CD4-positive, alpha-beta T cell (primary cell): ENCODE results near the gene SYNGR1. TPM values are rescaled to one million over a fixed set of nuclear protein-coding genes. Genes with fewer than 3 reads are reported as not detected.

Experiments
- ATAC-seq: fragments of 200-7000 bp; cut with Tn5 transposase; one replicate; pipeline ENCODE4 v1.10.0; 2022; ENCODE audit warnings: mild to moderate bottlenecking; ENCODE audit not compliant: poor library complexity
- CTCF ChIA-PET: fragments of 350-600 bp; sonication (Branson Sonifier 250); formaldehyde crosslinking; loops from one replicate; lab custom pipeline; 2021; ENCODE audit warnings: antibody characterized with exemption, inconsistent platforms; lab: Charles Lee
- POLR2A ChIA-PET: fragments of 350-600 bp; sonication (Branson Sonifier 250); formaldehyde crosslinking; loops from one replicate; lab custom pipeline; 2021; ENCODE audit warnings: antibody characterized with exemption, inconsistent platforms; lab: Charles Lee
- DNase-seq, 14 experiments: peaks; one replicate each; pipeline ENCODE4 v3.0.0-alpha.2; 2013 to 2020; ENCODE audit warnings: mixed read lengths in 2 of 14
- H3K27ac ChIP-seq, 2 donors: one replicate each; pipeline versions ENCODE4 v1.5.1 to v1.7.0; 2013; ENCODE audit warnings: low read length in 2 of 2, low read depth in 1 of 2, mild to moderate bottlenecking in 1 of 2
- H3K27me3 ChIP-seq, 2 experiments: 1 replicate in 1 of 2; 2 replicates in 1 of 2; pipeline versions ENCODE4 v1.6.1 to v1.7.0; 2013; ENCODE audit warnings: low read length in 2 of 2, control low read depth in 1 of 2, mild to moderate bottlenecking in 1 of 2, moderate library complexity in 1 of 2; ENCODE audit not compliant: insufficient read depth in 2 of 2, control insufficient read depth in 1 of 2
- H3K36me3 ChIP-seq: one replicate; pipeline ENCODE4 v1.6.1; 2013; ENCODE audit warnings: low read length, control low read depth; ENCODE audit not compliant: insufficient read depth
- H3K4me1 ChIP-seq: one replicate; pipeline ENCODE4 v1.6.1; 2013; ENCODE audit warnings: low read length, control low read depth; ENCODE audit not compliant: insufficient read depth
- H3K4me3 ChIP-seq: one replicate; pipeline ENCODE4 v1.5.1; 2013; ENCODE audit warnings: mild to moderate bottlenecking, low read length, moderate library complexity
- H3K9me3 ChIP-seq, 2 experiments: 1 replicate in 1 of 2; 2 replicates in 1 of 2; pipeline versions ENCODE4 v1.6.1 to v1.7.0; 2013; ENCODE audit warnings: low read length in 2 of 2, mild to moderate bottlenecking in 2 of 2, control low read depth in 1 of 2, moderate library complexity in 1 of 2; ENCODE audit not compliant: control insufficient read depth in 1 of 2, insufficient read depth in 1 of 2
- H3K27ac Mint-ChIP-seq: one replicate; pipeline ENCODE4 v1.8.0; 2020; ENCODE audit warnings: mixed read lengths
- H3K27me3 Mint-ChIP-seq: one replicate; pipeline ENCODE4 v1.8.0; 2021; ENCODE audit warnings: mixed read lengths
- H3K36me3 Mint-ChIP-seq: one replicate; pipeline ENCODE4 v1.8.0; 2021; ENCODE audit warnings: low read depth, mixed read lengths
- H3K4me1 Mint-ChIP-seq: one replicate; pipeline ENCODE4 v1.8.0; 2021; ENCODE audit warnings: low read depth, mixed read lengths
- H3K4me3 Mint-ChIP-seq: one replicate; pipeline ENCODE4 v1.8.0; 2020; ENCODE audit warnings: mild to moderate bottlenecking, mixed read lengths
- H3K9me3 Mint-ChIP-seq: one replicate; pipeline ENCODE4 v1.8.0; 2020; ENCODE audit warnings: mixed read lengths
- intact Hi-C, 2 experiments: fragments of 100-400 bp; cut with DNase I in 1 of 2; cut with micrococcal nuclease in 1 of 2; formaldehyde crosslinking; loops; one replicate each; pipeline versions ENCODE4 v1.15.1 to v1.9.0; 2023 to 2025; cut with DNase I, micrococcal nuclease
- total RNA-seq, 174 experiments: library from RNA in 2 of 174; stranded (reverse) in 2 of 174; gene quantifications; one replicate each; pipeline ENCODE4 v1.2.3 and lab custom pipeline; 2021 to 2026
- TF ChIP-seq, protein P1 (sequence below): fragments of 200-600 bp; IDR thresholded peaks from one replicate; pipeline ENCODE4 v1.8.0; 2022; ENCODE audit warnings: antibody characterized with exemption, mild to moderate bottlenecking

The SYNGR1 gene
- total RNA-seq, 2 experiments from 2014 or later, result 0.44 to 0.59 TPM

DNA sequence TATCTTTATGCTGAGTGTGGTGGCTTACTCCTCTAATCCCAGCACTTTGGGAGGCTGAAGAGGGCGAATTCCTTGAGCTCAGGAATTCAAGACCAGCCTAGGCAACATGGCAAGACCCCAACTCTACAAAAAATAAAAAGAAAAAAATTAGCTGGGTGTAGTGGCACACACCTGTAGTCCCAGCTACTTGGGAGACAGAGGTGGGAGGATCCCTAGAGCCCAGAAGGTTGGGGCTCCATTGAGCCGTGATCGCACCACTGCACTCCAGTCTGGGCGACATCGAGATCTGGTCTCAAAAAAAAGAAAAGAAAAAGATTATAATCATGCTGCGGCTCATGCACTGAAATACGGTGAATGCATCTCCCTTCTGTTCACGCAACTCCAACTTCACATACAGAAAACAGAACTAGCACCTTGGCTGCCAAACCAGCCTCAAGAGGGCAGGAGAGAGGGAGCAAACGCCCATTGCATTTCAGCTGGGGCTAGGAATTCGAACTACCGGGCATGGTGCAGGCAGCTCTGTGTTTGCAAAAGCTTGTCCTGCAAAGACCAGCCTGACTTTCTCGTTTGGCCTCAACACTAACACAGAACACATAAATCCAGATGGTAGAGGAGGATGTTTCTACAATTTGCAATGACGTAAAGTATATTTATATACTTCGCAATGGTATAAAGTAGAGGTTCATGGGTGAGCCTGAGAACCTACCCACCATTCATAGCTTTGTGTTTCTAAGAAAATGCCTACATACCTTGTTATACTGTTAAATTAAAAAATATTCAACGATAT, 6.3 kb upstream of the SYNGR1 start:
- intact Hi-C loops, result loop anchor here (1.0 to 10.0 kb wide), 3 partner anchors 171 to 691 kb away; no protein-coding TSS in a partner anchor
- POLR2A ChIA-PET, result interaction anchor here (0.5 to 1.5 kb wide), 6 partner anchors 11 to 347 kb away, joined by 3 to 7 read pairs (median 4); partner anchors contain the start of genes ATF4 and RPL3

DNA sequence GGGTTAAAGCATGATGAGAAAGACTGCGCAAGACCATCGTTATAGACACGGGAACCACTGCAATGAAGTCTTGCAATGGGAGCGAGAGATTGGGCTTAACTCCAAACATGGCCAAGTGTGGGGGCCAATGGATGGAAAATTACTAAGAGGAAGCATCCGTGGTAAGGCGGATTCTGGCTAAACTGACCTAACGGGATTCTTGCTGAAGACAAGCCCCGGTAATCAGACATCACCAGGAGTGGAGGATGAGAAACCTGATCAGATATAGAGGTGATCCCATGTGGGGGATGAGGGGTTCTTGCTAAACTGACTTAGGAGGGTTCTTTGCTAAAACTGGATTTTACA, 5.8 kb upstream of the SYNGR1 start:
- no peaks in the 10 kb centered on the region for H3K36me3 Mint-ChIP-seq
- no peak overlapping the region for H3K27ac Mint-ChIP-seq
- DNase-seq (no peak), ATAC-seq (no peak)
- CTCF ChIA-PET, result interaction anchor here (0.6 to 1.9 kb wide), 13 partner anchors 10 to 588 kb away, joined by 3 to 12 read pairs (median 4); no protein-coding TSS in a partner anchor
- H3K4me3 Mint-ChIP-seq, result no peak overlapping the region
- no peaks in the 10 kb centered on the region for H3K9me3 Mint-ChIP-seq
- peaks cover 10% of the 10 kb centered on the region for H3K4me1 ChIP-seq
- intact Hi-C loops, result loop anchor here in 1 of 2 experiments (10.0 kb wide), 1 partner anchor 691 kb away; no protein-coding TSS in a partner anchor
- TF ChIP-seq, protein P1, sequence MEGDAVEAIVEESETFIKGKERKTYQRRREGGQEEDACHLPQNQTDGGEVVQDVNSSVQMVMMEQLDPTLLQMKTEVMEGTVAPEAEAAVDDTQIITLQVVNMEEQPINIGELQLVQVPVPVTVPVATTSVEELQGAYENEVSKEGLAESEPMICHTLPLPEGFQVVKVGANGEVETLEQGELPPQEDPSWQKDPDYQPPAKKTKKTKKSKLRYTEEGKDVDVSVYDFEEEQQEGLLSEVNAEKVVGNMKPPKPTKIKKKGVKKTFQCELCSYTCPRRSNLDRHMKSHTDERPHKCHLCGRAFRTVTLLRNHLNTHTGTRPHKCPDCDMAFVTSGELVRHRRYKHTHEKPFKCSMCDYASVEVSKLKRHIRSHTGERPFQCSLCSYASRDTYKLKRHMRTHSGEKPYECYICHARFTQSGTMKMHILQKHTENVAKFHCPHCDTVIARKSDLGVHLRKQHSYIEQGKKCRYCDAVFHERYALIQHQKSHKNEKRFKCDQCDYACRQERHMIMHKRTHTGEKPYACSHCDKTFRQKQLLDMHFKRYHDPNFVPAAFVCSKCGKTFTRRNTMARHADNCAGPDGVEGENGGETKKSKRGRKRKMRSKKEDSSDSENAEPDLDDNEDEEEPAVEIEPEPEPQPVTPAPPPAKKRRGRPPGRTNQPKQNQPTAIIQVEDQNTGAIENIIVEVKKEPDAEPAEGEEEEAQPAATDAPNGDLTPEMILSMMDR, result no peak
- H3K27me3 ChIP-seq, result peaks cover 4 to 5% of the 10 kb centered on the region in 2 experiments
- H3K4me3 ChIP-seq, result no peak overlapping the region
- no peaks in the 10 kb centered on the region for H3K9me3 ChIP-seq
- H3K27ac ChIP-seq, result no peak overlapping the region
- POLR2A ChIA-PET, result interaction anchor here (0.5 to 1.5 kb wide), 6 partner anchors 11 to 346 kb away, joined by 3 to 7 read pairs (median 4); partner anchors contain the start of genes ATF4 and RPL3
- H3K27me3 Mint-ChIP-seq, result peaks cover 11% of the 10 kb centered on the region
- no peaks in the 10 kb centered on the region for H3K36me3 ChIP-seq
- peaks cover 8% of the 10 kb centered on the region for H3K4me1 Mint-ChIP-seq

More for the DNA sequence above, 6.3 kb upstream of the SYNGR1 start:
- H3K27ac ChIP-seq, result no peak overlapping the region
- H3K27ac Mint-ChIP-seq, result no peak overlapping the region
- H3K36me3 Mint-ChIP-seq, result no peaks in the 10 kb centered on the region
- peak; percentile 39 to 76 (median 51) for DNase-seq
- H3K4me1 Mint-ChIP-seq, result peaks cover 6% of the 10 kb centered on the region
- H3K9me3 Mint-ChIP-seq, result no peaks in the 10 kb centered on the region
- peaks cover 6% of the 10 kb centered on the region for H3K4me1 ChIP-seq
- TF ChIP-seq, protein P1, result peak; percentile 71
- peaks cover 8% of the 10 kb centered on the region for H3K27me3 Mint-ChIP-seq
- CTCF ChIA-PET, result interaction anchor here (0.6 to 1.9 kb wide), 15 partner anchors 11 to 778 kb away, joined by 3 to 12 read pairs (median 3); no protein-coding TSS in a partner anchor
- no peaks in the 10 kb centered on the region for H3K9me3 ChIP-seq
- H3K4me3 Mint-ChIP-seq, result no peak overlapping the region
- H3K27me3 ChIP-seq, result peaks cover 0 to 4% of the 10 kb centered on the region in 2 experiments
- no peak overlapping the region for H3K4me3 ChIP-seq
- ATAC-seq, result peak; percentile 93
- H3K36me3 ChIP-seq, result no peaks in the 10 kb centered on the region

DNA sequence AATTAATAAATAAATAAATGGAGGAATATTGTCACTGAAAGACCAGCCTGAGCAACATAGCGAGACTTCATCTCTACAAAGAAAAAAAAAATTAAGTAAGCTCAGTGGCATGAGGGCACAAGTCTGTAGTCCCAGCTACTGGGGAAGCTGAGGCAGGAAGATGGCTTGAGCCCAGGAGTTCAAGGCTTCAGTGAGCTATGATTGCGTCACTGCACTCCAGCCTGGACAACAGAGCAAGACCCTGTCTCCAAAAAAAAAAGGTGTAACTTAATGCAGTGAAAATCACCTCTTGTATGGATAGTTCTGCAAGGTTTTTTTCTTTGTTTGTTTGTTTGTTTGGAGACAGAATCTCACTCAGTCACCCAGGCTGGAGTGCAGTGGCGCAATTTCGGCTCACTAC, 4.6 kb upstream of the SYNGR1 start:
- Mint-ChIP-seq H3K4me3 (no peak overlapping the region), H3K27ac (no peak overlapping the region), H3K9me3 (no peaks in the 10 kb centered on the region), H3K27me3 (peaks cover 16% of the 10 kb centered on the region), H3K4me1 (peaks cover 12% of the 10 kb centered on the region), H3K36me3 (no peaks in the 10 kb centered on the region)
- no peak for ATAC-seq
- intact Hi-C loops, result loop anchor here in 1 of 2 experiments (10.0 kb wide), 1 partner anchor 690 kb away; no protein-coding TSS in a partner anchor
- Histone ChIP-seq H3K27me3 (peaks cover 7 to 10% of the 10 kb centered on the region in 2 experiments), H3K36me3 (no peaks in the 10 kb centered on the region), H3K27ac (no peak overlapping the region), H3K4me3 (no peak overlapping the region), H3K9me3 (peaks cover 0 to under 1% of the 10 kb centered on the region in 2 experiments), H3K4me1 (peaks cover 17% of the 10 kb centered on the region)
- ChIA-PET POLR2A (interaction anchor here (0.8 kb wide), 1 partner anchor 26 kb away, joined by 5 read pairs; the partner anchor contains the start of gene RPL3), CTCF (interaction anchor here (0.6 kb wide), 1 partner anchor 1241 kb away, joined by 3 read pairs; no protein-coding TSS in a partner anchor)
- no peak for DNase-seq
- TF ChIP-seq, protein P1, result no peak
